ENCODE measurements around the gene TPH1. TPM values are rescaled to one million over a fixed set of nuclear protein-coding genes. Genes with fewer than 3 reads are reported as not detected.

The TPH1 gene
- total RNA-seq, 4 donors from 2014 or later: 0.17 to 1.6 (median 0.94) TPM

Other genes with a start within 250 kb of the TPH1 start
- gene SERGEF, start 33.2 kb downstream of the TPH1 start, total RNA-seq: 10 to 100 TPM; 22.2 to 27.9 (median 26.1) TPM
- gene SAAL1, start 59.8 kb upstream of the TPH1 start, total RNA-seq: 10 to 100 TPM; 10.8 to 15.6 (median 13.3) TPM
- not detected for gene MRGPRX3, start 86.3 kb upstream of the TPH1 start, total RNA-seq
- not detected for gene MRGPRX4, start 126.6 kb upstream of the TPH1 start, total RNA-seq
- gene SAA4, start 190.5 kb upstream of the TPH1 start, total RNA-seq: 1 to 10 TPM in 2 of 4 donors, not detected in 2; 2.6 to 5.1 TPM
- 100 to 1,000 TPM in 1 of 4 donors, 10 to 100 TPM in 2, 1 to 10 TPM in 1; 7.7 to 236 (median 71.9) TPM for gene SAA2, start 202.4 kb upstream of the TPH1 start, total RNA-seq
- 1,000 to 10,000 TPM in 1 of 4 donors, 100 to 1,000 TPM in 2, 10 to 100 TPM in 1; 72.0 to 1,133 (median 441) TPM for gene SAA1, start 220.0 kb upstream of the TPH1 start, total RNA-seq

All from subcutaneous adipose tissue (tissue), 4 donors.